Naive thymus-derived CD4-positive, alpha-beta T cell (primary cell): ENCODE results near the gene YEATS2. TPM values are rescaled to one million over a fixed set of nuclear protein-coding genes. Genes with fewer than 3 reads are reported as not detected.
"Not testable (repeated sequence)": the region's sequence is repeated elsewhere in the genome, so short reads cannot be mapped to it uniquely, and the experiment has no call there.

Experiments
- ATAC-seq: fragments of 150-1000 bp; cut with Tn5 transposase; 2 replicates; pipeline ENCODE4 v1.10.0; 2021; ENCODE audit warnings: mild to moderate bottlenecking, moderate library complexity
- CTCF ChIA-PET: fragments of 350-600 bp; sonication (Branson Sonifier 250); formaldehyde crosslinking; loops from one replicate; lab custom pipeline; 2021; ENCODE audit warnings: antibody characterized with exemption; lab: Charles Lee
- POLR2A ChIA-PET: fragments of 350-600 bp; sonication (Branson Sonifier 250); formaldehyde crosslinking; loops from one replicate; lab custom pipeline; 2021; ENCODE audit warnings: antibody characterized with exemption, inconsistent platforms; lab: Charles Lee
- DNase-seq, 9 donors: peaks; one replicate each; pipeline versions ENCODE4 v3.0.0 to v3.0.0-alpha.2; 2020 to 2022; ENCODE audit warnings: mixed read lengths in 1 of 9
- H3K27ac ChIP-seq: one replicate; pipeline ENCODE4 v1.7.0; 2013; ENCODE audit warnings: mild to moderate bottlenecking, low read depth, low read length, moderate library complexity
- H3K27me3 ChIP-seq, 2 donors: one replicate each; pipeline ENCODE4 v1.7.0; 2013; ENCODE audit warnings: low read length in 2 of 2, mild to moderate bottlenecking in 2 of 2, moderate library complexity in 2 of 2; ENCODE audit not compliant: control insufficient read depth in 2 of 2, insufficient read depth in 2 of 2
- H3K36me3 ChIP-seq, 3 experiments: 1 replicate in 2 of 3; 2 replicates in 1 of 3; pipeline ENCODE4 v1.7.0; 2013; ENCODE audit warnings: low read length in 3 of 3, mild to moderate bottlenecking in 3 of 3, moderate library complexity in 1 of 3; ENCODE audit not compliant: insufficient read depth in 3 of 3, control insufficient read depth in 2 of 3
- H3K4me1 ChIP-seq, 2 donors: one replicate each; pipeline ENCODE4 v1.7.0; 2013; ENCODE audit warnings: low read length in 2 of 2, mild to moderate bottlenecking in 2 of 2, moderate library complexity in 1 of 2; ENCODE audit not compliant: control insufficient read depth in 2 of 2, insufficient read depth in 2 of 2
- H3K4me3 ChIP-seq: 2 replicates; pipeline ENCODE4 v1.7.0; 2013; ENCODE audit warnings: mild to moderate bottlenecking, low read length
- H3K9me3 ChIP-seq, 3 experiments: 1 replicate in 2 of 3; 2 replicates in 1 of 3; pipeline ENCODE4 v1.7.0; 2013; ENCODE audit warnings: low read length in 3 of 3; ENCODE audit not compliant: control insufficient read depth in 2 of 3
- H3K27ac Mint-ChIP-seq, 9 donors: one replicate each; pipeline ENCODE4 v1.8.0; 2020 to 2022; ENCODE audit warnings: mixed read lengths in 9 of 9, mild to moderate bottlenecking in 8 of 9, moderate library complexity in 5 of 9, inconsistent platforms in 2 of 9
- H3K27me3 Mint-ChIP-seq, 5 donors: one replicate each; pipeline ENCODE4 v1.8.0; 2021 to 2022; ENCODE audit warnings: mixed read lengths in 5 of 5, mild to moderate bottlenecking in 1 of 5
- H3K36me3 Mint-ChIP-seq, 5 donors: one replicate each; pipeline ENCODE4 v1.8.0; 2020 to 2022; ENCODE audit warnings: mixed read lengths in 5 of 5, mild to moderate bottlenecking in 3 of 5, inconsistent platforms in 1 of 5
- H3K4me1 Mint-ChIP-seq, 7 donors: one replicate each; pipeline ENCODE4 v1.8.0; 2020 to 2022; ENCODE audit warnings: mixed read lengths in 7 of 7, mild to moderate bottlenecking in 3 of 7, inconsistent platforms in 1 of 7
- H3K4me3 Mint-ChIP-seq, 10 donors: one replicate each; pipeline ENCODE4 v1.8.0; 2020 to 2022; ENCODE audit warnings: mild to moderate bottlenecking in 10 of 10, mixed read lengths in 10 of 10, moderate library complexity in 6 of 10, inconsistent platforms in 2 of 10
- H3K9me3 Mint-ChIP-seq, 11 donors: one replicate each; pipeline ENCODE4 v1.8.0; 2020 to 2022; ENCODE audit warnings: mixed read lengths in 11 of 11, mild to moderate bottlenecking in 4 of 11, inconsistent platforms in 1 of 11, moderate library complexity in 1 of 11
- intact Hi-C, 2 donors: fragments of 100-400 bp; cut with micrococcal nuclease; formaldehyde crosslinking; loops; one replicate each; pipeline ENCODE4 v1.15.1; 2023
- polyA plus RNA-seq, 2 donors: library from polyadenylated mRNA; unstranded; fragments of 300-500 nt; fragmentation: Illumina TruSeq; gene quantifications; one replicate each; pipeline ENCODE4 v1.2.3, GENCODE V29; 2021
- total RNA-seq, 6 experiments: library from RNA in 5 of 6; stranded (reverse) in 5 of 6; gene quantifications; 1 replicate in 5 of 6; 2 replicates in 1 of 6; pipeline ENCODE4 v1.2.3 and lab custom pipeline; 2021 to 2026

Gene YEATS2
- total and polyA plus RNA-seq, 7 experiments from 2014 or later, result 5.5 to 61.4 (median 21.0) TPM

- H3K9me3 Mint-ChIP-seq, result no peaks in the 10 kb centered on the region
- Histone ChIP-seq H3K27ac (no peak overlapping the region), H3K4me3 (no peak overlapping the region), H3K4me1 (peaks cover 9 to 18% of the 10 kb centered on the region in 2 donors), H3K9me3 (no peaks in the 10 kb centered on the region), H3K27me3 (no peaks in the 10 kb centered on the region), H3K36me3 (no peaks in the 10 kb centered on the region)
- DNase-seq, result no peak
- intact Hi-C loops, result no loop called here
- ATAC-seq, result no peak
- peak overlapping the region in 1 of 9 donors; percentile 41 for H3K27ac Mint-ChIP-seq
- POLR2A ChIA-PET, result no interaction called here
- no peaks in the 10 kb centered on the region for H3K27me3 Mint-ChIP-seq
- CTCF ChIA-PET, result no interaction called here
- peaks cover 0 to 20% (median 4%) of the 10 kb centered on the region in 5 donors for H3K36me3 Mint-ChIP-seq
- H3K4me1 Mint-ChIP-seq, result peaks cover 41 to 75% (median 60%) of the 10 kb centered on the region in 7 donors
- peak overlapping the region in 1 of 10 donors; percentile 48 for H3K4me3 Mint-ChIP-seq
Measured at GRCh38 chr3:183701744-183702143, 4.1 kb downstream of the YEATS2 start.

GRCh38 chr3:183703892-183704291 is 6.3 kb downstream of the YEATS2 start:
- H3K4me1 ChIP-seq, result peaks cover 1 to 14% of the 10 kb centered on the region in 2 donors
- DNase-seq, H3K9me3 ChIP-seq, H3K36me3 ChIP-seq, H3K4me3 Mint-ChIP-seq, H3K27me3 ChIP-seq, intact Hi-C loops, H3K27me3 Mint-ChIP-seq, H3K9me3 Mint-ChIP-seq, ATAC-seq, H3K4me3 ChIP-seq, H3K27ac ChIP-seq: not testable (repeated sequence)
- peaks cover 0 to 21% (median 4%) of the 10 kb centered on the region in 5 donors for H3K36me3 Mint-ChIP-seq
- H3K4me1 Mint-ChIP-seq, result peaks cover 37 to 64% (median 49%) of the 10 kb centered on the region in 7 donors
- peak overlapping the region in 3 of 9 donors; percentile 0 to 75 (median 21) for H3K27ac Mint-ChIP-seq
- ChIA-PET POLR2A (interaction anchor here (0.7 kb wide), 1 partner anchor 149 kb away, joined by 3 read pairs; the partner anchor contains the start of gene KLHL6), CTCF (interaction anchor here (0.7 kb wide), 2 partner anchors 9 to 144 kb away, joined by 5 read pairs; no protein-coding TSS in a partner anchor)

GRCh38 chr3:183710231-183710630 is 12.6 kb downstream of the YEATS2 start:
- intact Hi-C loops, result no loop called here
- Histone ChIP-seq H3K4me3 (no peak overlapping the region), H3K9me3 (no peaks in the 10 kb centered on the region), H3K27me3 (no peaks in the 10 kb centered on the region), H3K36me3 (peaks cover 0 to 3% (median 0%) of the 10 kb centered on the region in 3 experiments), H3K4me1 (no peaks in the 10 kb centered on the region), H3K27ac (no peak overlapping the region)
- Mint-ChIP-seq H3K9me3 (no peaks in the 10 kb centered on the region), H3K36me3 (peaks cover 2 to 22% (median 3%) of the 10 kb centered on the region in 5 donors), H3K4me3 (no peak overlapping the region), H3K4me1 (peaks cover 6 to 26% (median 17%) of the 10 kb centered on the region in 7 donors), H3K27ac (peak overlapping the region in 2 of 9 donors; percentile 9 to 32), H3K27me3 (no peaks in the 10 kb centered on the region)
- CTCF ChIA-PET, result interaction anchor here (1.1 kb wide), 1 partner anchor 75 kb away, joined by 6 read pairs; the partner anchor contains the start of gene KLHL24
- DNase-seq (no peak), ATAC-seq (no peak)
- POLR2A ChIA-PET, result interaction anchor here (0.7 kb wide), 1 partner anchor 136 kb away, joined by 3 read pairs; no protein-coding TSS in a partner anchor

GRCh38 chr3:183711516-183711915 is 13.9 kb downstream of the YEATS2 start:
- no peaks in the 10 kb centered on the region for H3K9me3 Mint-ChIP-seq
- CTCF ChIA-PET, result interaction anchor here (0.6 to 0.7 kb wide), 2 partner anchors 12 to 981 kb away, joined by 4 read pairs; no protein-coding TSS in a partner anchor
- ATAC-seq (no peak), DNase-seq (no peak)
- peaks cover 3 to 13% (median 6%) of the 10 kb centered on the region in 5 donors for H3K36me3 Mint-ChIP-seq
- H3K27ac Mint-ChIP-seq, result no peak overlapping the region
- Histone ChIP-seq H3K9me3 (no peaks in the 10 kb centered on the region), H3K27me3 (no peaks in the 10 kb centered on the region), H3K4me3 (no peak overlapping the region), H3K27ac (no peak overlapping the region), H3K36me3 (peaks cover 0 to 8% (median 4%) of the 10 kb centered on the region in 3 experiments), H3K4me1 (no peaks in the 10 kb centered on the region)
- no peak overlapping the region for H3K4me3 Mint-ChIP-seq
- peaks cover 0 to 20% (median 7%) of the 10 kb centered on the region in 7 donors for H3K4me1 Mint-ChIP-seq
- intact Hi-C loops, result no loop called here
- H3K27me3 Mint-ChIP-seq, result no peaks in the 10 kb centered on the region
- POLR2A ChIA-PET, result no interaction called here

GRCh38 chr3:183714622-183715021 is 17.0 kb downstream of the YEATS2 start:
- peaks cover 0 to 16% (median 7%) of the 10 kb centered on the region in 7 donors for H3K4me1 Mint-ChIP-seq
- Histone ChIP-seq H3K27ac (no peak overlapping the region), H3K9me3 (no peaks in the 10 kb centered on the region), H3K27me3 (no peaks in the 10 kb centered on the region), H3K4me3 (no peak overlapping the region), H3K36me3 (peaks cover 0 to 30% (median 10%) of the 10 kb centered on the region in 3 experiments), H3K4me1 (no peaks in the 10 kb centered on the region)
- intact Hi-C loops, result no loop called here
- no peak overlapping the region for H3K27ac Mint-ChIP-seq
- no peak for ATAC-seq
- no peaks in the 10 kb centered on the region for H3K9me3 Mint-ChIP-seq
- ChIA-PET POLR2A (no interaction called here), CTCF (no interaction called here)
- H3K36me3 Mint-ChIP-seq, result peaks cover 8 to 33% (median 15%) of the 10 kb centered on the region in 5 donors
- no peak for DNase-seq
- H3K4me3 Mint-ChIP-seq, result no peak overlapping the region
- H3K27me3 Mint-ChIP-seq, result no peaks in the 10 kb centered on the region

GRCh38 chr3:183718012-183718411 is 20.4 kb downstream of the YEATS2 start:
- Mint-ChIP-seq H3K27ac (no peak overlapping the region), H3K9me3 (no peaks in the 10 kb centered on the region), H3K27me3 (no peaks in the 10 kb centered on the region), H3K4me1 (peaks cover 0 to 7% (median 3%) of the 10 kb centered on the region in 7 donors), H3K4me3 (no peak overlapping the region), H3K36me3 (peaks cover 13 to 48% (median 25%) of the 10 kb centered on the region in 5 donors)
- ChIA-PET POLR2A (no interaction called here), CTCF (no interaction called here)
- Histone ChIP-seq H3K4me3 (no peak overlapping the region), H3K4me1 (no peaks in the 10 kb centered on the region), H3K36me3 (peaks cover 0 to 47% (median 10%) of the 10 kb centered on the region in 3 experiments), H3K27ac (no peak overlapping the region), H3K9me3 (no peaks in the 10 kb centered on the region), H3K27me3 (no peaks in the 10 kb centered on the region)
- intact Hi-C loops, result no loop called here
- no peak for DNase-seq
- ATAC-seq, result no peak

- H3K27me3 ChIP-seq, result no peaks in the 10 kb centered on the region
- peaks cover 0 to 53% (median 0%) of the 10 kb centered on the region in 3 experiments for H3K36me3 ChIP-seq
- POLR2A ChIA-PET, result no interaction called here
- Mint-ChIP-seq H3K4me3 (no peak overlapping the region), H3K27ac (peak overlapping the region in 1 of 9 donors; percentile 41), H3K4me1 (peaks cover 0 to 5% (median 0%) of the 10 kb centered on the region in 7 donors), H3K36me3 (peaks cover 17 to 68% (median 42%) of the 10 kb centered on the region in 5 donors), H3K27me3 (no peaks in the 10 kb centered on the region), H3K9me3 (no peaks in the 10 kb centered on the region)
- H3K4me3 ChIP-seq, result no peak overlapping the region
- ATAC-seq, result no peak
- no peaks in the 10 kb centered on the region for H3K4me1 ChIP-seq
- CTCF ChIA-PET, result no interaction called here
- H3K9me3 ChIP-seq, result no peaks in the 10 kb centered on the region
- intact Hi-C loops, result no loop called here
- no peak overlapping the region for H3K27ac ChIP-seq
- DNase-seq, result no peak
Measured at GRCh38 chr3:183725387-183725786, 27.8 kb downstream of the YEATS2 start.
